DMS79 (cell line): ENCODE measurements around the gene MYO7B.

Experiments
- DNase-seq: peaks from one replicate; lab custom pipeline; 2025; lab: John Stamatoyannopoulos, UW

The MYO7B gene

DNA sequence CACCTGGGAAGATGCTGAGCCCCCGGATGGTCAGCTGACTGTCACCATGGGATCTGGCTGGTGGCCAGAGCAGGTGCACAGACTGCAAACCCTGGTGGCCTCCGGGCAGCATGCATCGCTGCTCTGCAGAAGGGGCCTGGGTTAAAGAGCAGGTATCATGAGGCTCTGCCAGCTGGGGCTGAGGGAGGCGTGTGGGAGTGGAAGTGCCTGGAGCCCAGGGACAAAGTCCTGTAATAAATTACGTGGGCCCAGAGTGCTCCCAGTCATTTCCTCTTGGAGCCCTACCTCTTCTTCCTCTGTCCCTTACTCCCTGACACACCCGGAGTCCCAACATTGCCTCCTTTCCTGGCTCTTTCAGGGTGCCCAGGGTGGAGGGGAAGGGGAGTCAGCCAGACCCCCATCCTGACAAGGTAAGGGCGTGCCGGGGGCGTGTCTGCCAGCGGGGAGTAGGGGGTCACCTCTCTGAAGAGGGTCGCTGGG is at the start of gene MYO7B:
Gene MYO7B (plus strand): TSS at position 262 of the 480 bp plus-strand sequence. CDS start 24,040 bp downstream, outside the sequence.
- peak; percentile 28 for DNase-seq

GRCh38 chr2:127485694-127486071 is 49.8 kb upstream of the MYO7B start:
- DNase-seq: no peak

DNA sequence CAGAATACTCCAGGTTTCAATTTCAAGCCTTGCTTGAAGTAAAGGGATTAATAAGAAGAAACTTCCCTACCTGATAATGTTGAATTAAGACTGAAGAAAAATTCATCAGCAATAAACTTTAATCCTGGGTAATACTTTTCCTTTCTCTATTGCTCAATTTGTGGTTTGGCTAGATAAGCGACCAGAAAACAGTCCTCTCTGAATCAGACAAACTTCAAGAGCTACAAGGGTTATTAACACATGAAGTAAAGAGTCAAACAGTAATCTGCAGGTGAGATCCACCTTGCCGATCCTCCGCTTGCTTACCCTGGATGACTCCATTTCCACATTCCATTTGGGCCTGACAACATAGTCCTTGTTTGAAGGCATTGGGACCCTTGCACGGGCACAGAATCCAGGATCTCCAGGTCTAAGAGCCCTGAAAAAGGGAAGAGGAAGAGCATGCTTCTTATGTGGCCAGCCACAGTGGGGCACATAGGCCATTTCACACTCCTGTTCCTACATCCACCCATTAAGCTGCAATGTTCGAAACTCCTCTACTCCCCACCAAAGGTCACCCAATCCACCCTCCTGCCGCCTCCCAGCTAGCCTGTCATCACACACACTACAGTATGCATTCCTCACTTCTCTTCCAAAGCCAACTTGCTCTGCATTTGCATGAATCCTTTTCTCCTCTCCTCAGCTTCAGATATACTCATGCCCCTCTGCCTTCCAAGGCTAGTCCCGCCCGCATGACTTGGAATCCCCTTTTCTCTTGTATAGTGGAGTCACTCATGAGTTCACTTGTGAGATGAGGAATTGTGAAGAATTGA is 49.0 kb upstream of the MYO7B start:
- DNase-seq: no peak

DNA sequence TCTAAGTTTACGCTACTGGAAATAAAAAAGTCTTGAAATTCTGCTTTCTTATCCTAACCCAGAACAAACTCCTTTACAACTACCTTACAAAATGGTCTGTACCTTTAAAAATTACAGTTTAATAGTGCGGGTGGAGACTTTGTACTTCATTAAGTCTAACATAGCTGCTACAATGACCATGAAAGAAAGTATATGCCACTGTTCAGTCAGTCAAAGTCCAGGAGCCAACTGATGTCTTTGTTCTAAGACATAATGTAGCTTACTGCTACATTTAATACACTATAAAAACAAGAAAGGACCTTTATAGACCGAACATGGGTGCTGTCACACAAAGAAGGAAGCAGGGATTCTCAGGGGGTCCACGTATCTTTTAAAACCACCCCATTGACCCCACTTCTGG is 45.2 kb upstream of the MYO7B start:
- DNase-seq: no peak

DNA sequence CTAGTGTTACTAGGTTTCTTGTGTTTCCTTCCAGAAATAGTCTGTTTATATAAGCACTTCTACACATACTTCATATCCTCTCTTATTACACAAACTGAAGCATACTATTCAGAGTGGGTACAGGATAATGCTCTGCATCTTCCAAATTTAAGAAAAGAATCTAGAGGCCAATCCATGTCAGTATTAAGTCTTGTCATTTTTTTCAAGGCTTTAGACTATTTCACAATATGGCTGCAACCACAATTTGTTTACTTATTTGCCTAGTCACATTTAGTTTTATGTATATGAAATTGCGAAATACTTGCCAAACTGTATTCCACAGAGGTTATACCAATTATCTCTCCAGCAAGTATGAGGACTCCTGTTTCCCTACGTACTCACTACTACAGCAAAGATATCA is 37.1 kb upstream of the MYO7B start:
- no peak for DNase-seq

DNA sequence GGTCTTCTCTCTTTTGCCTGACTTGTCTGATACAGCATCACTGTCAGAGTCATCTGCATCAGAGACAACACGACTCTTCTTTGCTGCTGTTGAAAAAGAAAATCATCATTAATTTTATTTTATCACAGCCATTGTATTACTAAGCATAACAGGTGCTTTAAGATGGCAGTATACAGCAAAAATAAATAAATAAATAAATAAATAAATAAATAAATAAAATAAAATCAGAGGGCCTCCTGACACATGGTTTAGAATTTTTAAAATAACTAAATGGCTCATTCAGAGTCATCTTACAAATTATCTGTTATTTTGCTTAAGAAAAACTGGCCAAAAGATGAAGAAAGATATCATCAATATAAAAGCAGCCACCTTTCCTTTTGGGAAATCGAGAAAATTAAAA is 32.0 kb upstream of the MYO7B start:
- no peak for DNase-seq

DNA sequence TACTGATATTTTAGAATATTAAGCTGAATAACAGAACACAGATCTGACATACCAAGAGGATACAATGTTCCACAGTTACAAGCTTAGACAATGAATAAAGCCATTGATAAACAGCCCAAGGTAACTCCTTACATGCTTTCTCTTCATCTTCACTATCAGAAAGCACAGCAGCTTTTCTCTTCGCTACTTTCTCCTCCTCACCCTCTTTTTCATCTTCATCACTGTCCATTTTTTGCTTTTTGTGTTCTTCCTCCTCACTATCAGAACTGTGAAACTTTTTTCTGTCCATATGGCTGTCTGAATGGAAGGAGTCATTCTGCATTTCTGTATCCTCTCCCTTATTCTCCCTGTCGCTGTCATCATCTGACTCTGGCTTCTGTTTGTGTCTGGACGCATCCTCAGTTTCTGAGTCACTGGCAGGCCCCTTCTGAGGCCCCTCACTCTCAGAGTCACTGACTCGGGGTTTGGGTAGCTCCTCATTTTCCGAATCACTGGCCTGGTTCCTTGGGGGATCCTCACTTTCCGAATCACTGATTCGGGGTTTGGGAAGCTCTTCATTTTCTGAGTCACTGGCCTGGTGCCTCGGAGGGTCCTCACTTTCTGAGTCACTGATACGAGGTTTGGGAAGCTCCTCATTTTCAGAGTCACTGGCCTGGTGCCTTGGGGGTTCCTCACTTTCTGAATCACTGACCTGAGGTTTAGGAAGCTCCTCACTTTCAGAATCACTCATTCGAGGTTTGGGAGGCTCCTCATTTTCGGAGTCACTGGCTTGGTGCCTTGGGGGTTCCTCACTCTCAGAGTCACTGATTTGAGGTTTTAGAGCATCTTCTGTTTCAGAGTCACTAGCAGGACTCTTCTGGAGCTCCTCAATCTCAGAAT is 30.7 kb upstream of the MYO7B start:
- DNase-seq: no peak

DNA sequence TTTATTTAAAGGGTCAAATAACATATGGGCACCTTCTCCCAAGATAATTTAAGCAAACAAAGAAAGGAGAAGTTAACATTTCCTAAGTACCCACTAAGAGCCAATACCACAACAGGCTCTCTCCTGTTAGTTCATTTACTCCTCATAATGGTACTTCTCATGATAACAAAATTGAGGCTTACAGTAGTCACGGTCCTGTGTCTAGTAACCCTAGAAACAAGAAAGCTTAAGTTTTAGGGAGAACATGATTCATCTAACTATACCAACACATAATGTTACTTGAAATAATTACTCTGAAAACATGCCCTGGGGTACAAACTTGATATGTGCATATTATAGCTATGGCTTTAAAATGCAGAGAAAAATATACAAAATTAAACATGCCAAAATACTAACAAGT is 29.0 kb upstream of the MYO7B start:
- DNase-seq: no peak

DNA sequence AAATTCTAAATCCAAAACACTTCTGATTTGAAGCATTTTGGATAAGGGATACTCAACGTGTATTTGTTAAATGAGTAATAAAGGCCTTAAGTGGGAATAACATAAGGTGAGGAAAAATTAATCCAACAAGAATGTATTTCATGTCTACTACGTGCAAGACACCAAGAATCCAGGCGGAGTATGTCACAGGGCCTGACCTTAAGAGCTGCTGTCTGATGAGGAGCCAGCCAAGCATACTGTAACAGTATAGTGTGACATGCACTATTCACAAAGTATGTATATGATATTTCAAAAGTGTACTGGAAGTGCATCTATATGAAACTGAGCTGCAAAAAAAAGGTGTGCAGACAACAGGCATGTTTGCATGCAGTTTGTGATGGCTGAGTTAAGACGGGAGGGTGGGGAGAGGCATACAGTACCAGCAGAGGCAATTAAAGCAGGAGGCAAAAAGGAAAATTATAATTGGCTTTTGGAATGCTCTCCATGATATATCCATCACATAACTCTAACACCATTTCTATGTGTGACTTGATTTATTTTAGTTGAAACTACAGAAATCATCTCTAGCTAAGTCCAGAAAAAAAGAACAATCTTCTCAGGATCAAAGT is 27.4 kb upstream of the MYO7B start:
- DNase-seq: no peak

GRCh38 chr2:127508631-127509034 is 26.9 kb upstream of the MYO7B start:
- peak; percentile 53 for DNase-seq

GRCh38 chr2:127510073-127510472 is 25.4 kb upstream of the MYO7B start:
- DNase-seq: no peak

DNA sequence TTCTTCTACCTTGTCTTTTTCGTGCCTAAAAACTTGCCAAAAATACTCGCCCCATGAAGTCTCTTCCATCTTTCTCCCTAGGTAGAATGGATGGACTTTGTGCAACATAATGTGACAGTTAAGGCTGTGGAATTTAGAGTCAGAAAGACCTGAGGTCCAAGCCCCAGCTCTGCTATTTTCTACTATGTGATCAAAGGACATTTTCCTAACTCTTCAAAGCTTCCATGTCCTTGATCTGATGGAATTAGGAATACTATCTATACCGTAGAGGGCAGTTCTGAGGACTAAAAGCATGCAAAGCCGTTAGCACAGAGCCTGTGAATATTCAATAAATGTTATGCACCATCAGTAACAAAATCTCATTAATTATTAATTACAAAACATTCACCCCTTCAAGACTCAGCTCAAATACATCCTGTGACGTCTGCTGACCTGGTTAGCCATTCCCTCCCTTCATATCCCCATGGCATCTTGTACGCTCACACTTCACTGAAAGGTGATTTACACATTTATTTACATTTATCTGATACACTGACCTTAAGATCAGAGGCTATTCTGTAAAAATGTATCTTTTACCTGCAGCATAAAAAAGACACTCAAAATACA is 24.3 kb upstream of the MYO7B start:
- no peak for DNase-seq

GRCh38 chr2:127511917-127512316 is 23.6 kb upstream of the MYO7B start:
- no peak for DNase-seq

DNA sequence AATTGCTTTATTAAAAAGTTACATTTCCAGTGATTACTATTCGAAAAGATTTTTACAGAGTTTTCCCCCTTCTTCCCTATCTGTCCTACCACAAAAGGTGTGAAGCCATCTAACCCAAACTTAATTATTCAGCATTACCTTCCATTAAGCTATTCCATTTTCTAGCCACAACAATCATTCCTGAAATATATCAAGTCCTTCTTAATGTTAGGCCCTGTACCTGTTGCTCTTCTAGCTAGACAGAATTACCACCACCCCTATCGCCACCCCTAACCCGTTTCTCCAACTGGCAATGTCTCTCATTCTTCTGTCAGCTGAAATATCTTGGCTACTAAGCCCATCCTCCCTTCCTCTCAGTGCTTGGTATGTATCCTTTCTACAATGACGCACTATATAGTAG is 23.1 kb upstream of the MYO7B start:
- DNase-seq: no peak

DNA sequence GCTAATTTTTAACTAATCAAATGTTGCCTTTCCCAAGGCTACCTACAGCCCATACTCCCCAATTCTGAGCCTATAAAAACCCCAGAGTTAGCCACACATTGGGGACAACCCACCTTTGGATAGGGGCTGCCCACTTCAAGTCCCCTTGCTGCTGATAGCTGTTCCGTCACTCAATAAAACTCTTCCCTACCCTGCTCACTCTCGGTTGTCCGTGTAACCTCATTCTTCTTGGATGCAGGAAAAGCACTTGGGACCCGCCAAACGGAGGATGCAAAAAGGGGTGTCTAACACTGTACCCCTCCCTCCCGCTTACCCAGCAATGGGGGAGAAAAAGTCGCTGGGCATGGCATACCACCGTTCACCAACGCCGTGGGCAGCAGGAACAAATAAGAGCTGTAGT is 21.4 kb upstream of the MYO7B start:
- DNase-seq: no peak

GRCh38 chr2:127514485-127514884 is 21.0 kb upstream of the MYO7B start:
- DNase-seq: no peak

- DNase-seq: no peak
Measured at GRCh38 chr2:127515383-127515915, 20.0 kb upstream of the MYO7B start.

DNA sequence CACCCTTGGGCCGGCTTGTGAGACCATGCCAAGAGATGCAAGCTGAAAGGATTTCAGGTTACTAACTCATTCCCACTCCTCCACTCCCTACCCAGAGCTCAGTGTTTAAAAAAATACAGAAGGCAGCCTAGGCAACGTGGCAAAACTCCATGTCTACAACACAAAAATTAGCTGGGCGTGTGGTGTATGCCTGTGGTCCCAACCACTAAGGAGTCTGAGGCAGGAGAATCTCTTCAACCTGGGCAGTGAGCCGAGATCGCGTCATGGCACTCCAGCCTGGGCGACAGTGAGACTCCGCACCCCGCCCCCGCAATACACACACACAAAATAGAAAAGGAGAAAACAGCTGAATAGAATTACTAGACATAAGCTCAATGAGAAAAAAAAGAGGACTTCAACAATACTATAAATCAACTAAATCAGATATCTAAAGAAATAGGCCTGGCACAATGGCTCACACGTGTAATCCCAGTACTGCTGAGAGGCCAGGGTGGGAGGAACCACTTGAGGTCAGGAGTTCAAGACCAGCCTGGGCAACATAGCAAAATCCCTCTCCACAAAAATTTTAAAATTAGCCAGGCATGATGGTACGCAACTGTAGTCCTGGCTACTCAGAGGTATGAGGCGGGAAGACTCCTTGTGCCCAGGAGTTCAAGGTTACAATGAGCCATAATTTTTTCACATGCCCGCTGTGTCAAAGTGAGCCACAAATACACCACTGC is 19.3 kb upstream of the MYO7B start:
- no peak for DNase-seq

DNA sequence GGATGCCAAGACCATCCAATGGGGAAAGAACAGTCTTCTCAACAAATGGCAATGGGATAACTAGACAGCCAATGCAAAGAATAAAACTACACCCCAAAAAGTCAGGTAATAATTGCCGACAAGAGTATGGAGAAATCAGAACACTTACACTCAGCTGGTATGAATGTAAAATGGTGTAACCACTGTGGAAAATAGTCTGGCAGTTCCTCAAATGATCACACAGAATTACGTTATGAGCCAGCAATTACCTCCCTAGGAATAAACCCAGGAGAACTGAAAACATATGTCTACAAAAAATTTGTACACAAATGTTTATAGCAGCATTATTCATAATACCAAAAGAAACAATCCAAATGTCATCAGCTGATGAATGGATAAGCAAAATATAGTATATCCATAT is 18.0 kb upstream of the MYO7B start:
- no peak for DNase-seq

DNA sequence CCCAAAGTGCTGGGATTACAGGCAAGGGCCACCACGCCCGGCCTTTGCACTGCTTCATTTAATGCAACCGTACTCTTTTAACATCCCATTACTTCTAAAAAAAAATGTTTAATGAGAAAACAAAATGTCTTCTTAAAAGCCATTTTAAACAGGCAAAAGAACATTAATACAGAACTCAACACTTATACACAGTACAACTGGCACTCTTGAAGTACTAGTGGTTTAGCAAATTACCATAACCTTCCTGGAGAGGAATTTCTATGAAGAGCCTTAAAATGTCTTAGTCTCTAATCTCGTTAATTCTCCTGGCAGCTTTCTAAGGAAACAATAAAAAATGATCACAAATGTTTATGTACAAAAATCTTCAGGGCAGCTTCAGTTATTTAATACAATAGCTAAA is 15.1 kb upstream of the MYO7B start:
- no peak for DNase-seq

- no peak for DNase-seq
Measured at GRCh38 chr2:127523269-127523939, 12.1 kb upstream of the MYO7B start.
